Mucosa of stomach (tissue), 1 donor: ENCODE results near the gene SFSWAP.

Source experiments
- H3K27me3 ChIP-seq: one replicate; pipeline ENCODE4 v1.7.0; 2013; ENCODE audit warnings: mild to moderate bottlenecking, low read length; ENCODE audit not compliant: control insufficient read depth, insufficient read depth
- H3K36me3 ChIP-seq: one replicate; pipeline ENCODE4 v1.7.0; 2013; ENCODE audit warnings: low read length; ENCODE audit not compliant: control insufficient read depth, insufficient read depth
- H3K4me1 ChIP-seq: one replicate; pipeline ENCODE4 v1.7.0; 2013; ENCODE audit warnings: mild to moderate bottlenecking, low read length; ENCODE audit not compliant: control insufficient read depth, insufficient read depth
- H3K4me3 ChIP-seq: one replicate; pipeline ENCODE4 v1.7.0; 2013; ENCODE audit warnings: low read length
- H3K9ac ChIP-seq: one replicate; pipeline ENCODE4 v1.7.0; 2013; ENCODE audit warnings: mild to moderate bottlenecking, low read length, moderate library complexity
- H3K9me3 ChIP-seq: one replicate; pipeline ENCODE4 v1.7.0; 2013; ENCODE audit warnings: mild to moderate bottlenecking, low read length, moderate library complexity; ENCODE audit not compliant: control insufficient read depth
- donor health status: Pancreatic carcinoma.

The SFSWAP gene

GRCh38 chr12:131714759-131715158 is 3.9 kb downstream of the SFSWAP start:
- Histone ChIP-seq H3K9ac (no peak overlapping the region), H3K4me1 (peaks cover 13% of the 10 kb centered on the region), H3K36me3 (peaks cover 3% of the 10 kb centered on the region), H3K9me3 (no peaks in the 10 kb centered on the region), H3K27me3 (no peaks in the 10 kb centered on the region), H3K4me3 (no peak overlapping the region)

- H3K4me1 ChIP-seq: peaks cover 9% of the 10 kb centered on the region
- no peaks in the 10 kb centered on the region for H3K9me3 ChIP-seq
- H3K9ac ChIP-seq: no peak overlapping the region
- no peaks in the 10 kb centered on the region for H3K27me3 ChIP-seq
- H3K4me3 ChIP-seq: no peak overlapping the region
- peaks cover 3% of the 10 kb centered on the region for H3K36me3 ChIP-seq
These were observed 5.4 kb downstream of the SFSWAP start for GRCh38 chr12:131716282-131716681.

- no peak overlapping the region for H3K4me3 ChIP-seq
- no peaks in the 10 kb centered on the region for H3K36me3 ChIP-seq
These were observed 9.4 kb downstream of the SFSWAP start for GRCh38 chr12:131720241-131720640.

GRCh38 chr12:131720921-131721320 is 10.0 kb downstream of the SFSWAP start:
- H3K4me3 ChIP-seq: no peak overlapping the region
- no peaks in the 10 kb centered on the region for H3K9me3 ChIP-seq
- H3K4me1 ChIP-seq: no peaks in the 10 kb centered on the region
- no peaks in the 10 kb centered on the region for H3K36me3 ChIP-seq
- H3K9ac ChIP-seq: no peak overlapping the region
- H3K27me3 ChIP-seq: no peaks in the 10 kb centered on the region

More at GRCh38 chr12:131720241-131720640, 9.4 kb downstream of the SFSWAP start:
- Histone ChIP-seq H3K4me1 (no peaks in the 10 kb centered on the region), H3K27me3 (no peaks in the 10 kb centered on the region), H3K9ac (no peak overlapping the region), H3K9me3 (no peaks in the 10 kb centered on the region)

- Histone ChIP-seq H3K9ac (no peak overlapping the region), H3K4me1 (no peaks in the 10 kb centered on the region), H3K9me3 (no peaks in the 10 kb centered on the region), H3K36me3 (no peaks in the 10 kb centered on the region), H3K4me3 (no peak overlapping the region), H3K27me3 (no peaks in the 10 kb centered on the region)
These were observed 10.7 kb downstream of the SFSWAP start for GRCh38 chr12:131721548-131721947.

- no peaks in the 10 kb centered on the region for H3K9me3 ChIP-seq
- H3K4me1 ChIP-seq: no peaks in the 10 kb centered on the region
- H3K4me3 ChIP-seq: no peak overlapping the region
- H3K36me3 ChIP-seq: peaks cover 9% of the 10 kb centered on the region
- H3K27me3 ChIP-seq: no peaks in the 10 kb centered on the region
- H3K9ac ChIP-seq: no peak overlapping the region
These were observed 12.6 kb downstream of the SFSWAP start for GRCh38 chr12:131723532-131723931.

- H3K9ac ChIP-seq: no peak overlapping the region
- H3K27me3 ChIP-seq: no peaks in the 10 kb centered on the region
- H3K4me1 ChIP-seq: no peaks in the 10 kb centered on the region
- no peak overlapping the region for H3K4me3 ChIP-seq
- peaks cover 18% of the 10 kb centered on the region for H3K36me3 ChIP-seq
- H3K9me3 ChIP-seq: no peaks in the 10 kb centered on the region
These were observed 13.6 kb downstream of the SFSWAP start for GRCh38 chr12:131724534-131724933.

GRCh38 chr12:131725503-131725902 is 14.6 kb downstream of the SFSWAP start:
- Histone ChIP-seq H3K27me3 (no peaks in the 10 kb centered on the region), H3K4me1 (no peaks in the 10 kb centered on the region), H3K4me3 (no peak overlapping the region), H3K36me3 (peaks cover 26% of the 10 kb centered on the region), H3K9me3 (no peaks in the 10 kb centered on the region), H3K9ac (no peak overlapping the region)

- Histone ChIP-seq H3K9me3 (no peaks in the 10 kb centered on the region), H3K4me3 (no peak overlapping the region), H3K4me1 (no peaks in the 10 kb centered on the region), H3K36me3 (peaks cover 26% of the 10 kb centered on the region), H3K9ac (no peak overlapping the region), H3K27me3 (no peaks in the 10 kb centered on the region)
These were observed 17.8 kb downstream of the SFSWAP start for GRCh38 chr12:131728720-131729119.

GRCh38 chr12:131729254-131729955 is 18.5 kb downstream of the SFSWAP start:
- Histone ChIP-seq H3K27me3 (no peaks in the 10 kb centered on the region), H3K36me3 (peaks cover 26% of the 10 kb centered on the region), H3K4me3 (no peak overlapping the region), H3K4me1 (no peaks in the 10 kb centered on the region), H3K9me3 (no peaks in the 10 kb centered on the region), H3K9ac (no peak overlapping the region)

GRCh38 chr12:131732996-131733615 is 22.2 kb downstream of the SFSWAP start:
- no peaks in the 10 kb centered on the region for H3K9me3 ChIP-seq
- H3K36me3 ChIP-seq: peaks cover 24% of the 10 kb centered on the region
- H3K4me1 ChIP-seq: no peaks in the 10 kb centered on the region
- H3K9ac ChIP-seq: no peak overlapping the region
- H3K27me3 ChIP-seq: no peaks in the 10 kb centered on the region
- no peak overlapping the region for H3K4me3 ChIP-seq

GRCh38 chr12:131733874-131734273 is 23.0 kb downstream of the SFSWAP start:
- H3K27me3 ChIP-seq: no peaks in the 10 kb centered on the region
- no peaks in the 10 kb centered on the region for H3K9me3 ChIP-seq
- no peak overlapping the region for H3K9ac ChIP-seq
- H3K4me3 ChIP-seq: no peak overlapping the region
- H3K36me3 ChIP-seq: peaks cover 18% of the 10 kb centered on the region
- H3K4me1 ChIP-seq: no peaks in the 10 kb centered on the region
